ENCODE results near the gene CHST9.
"Not testable (repeated sequence)": the region's sequence is repeated elsewhere in the genome, so short reads cannot be mapped to it uniquely, and the experiment has no call there.

CHST9 gene

DNA sequence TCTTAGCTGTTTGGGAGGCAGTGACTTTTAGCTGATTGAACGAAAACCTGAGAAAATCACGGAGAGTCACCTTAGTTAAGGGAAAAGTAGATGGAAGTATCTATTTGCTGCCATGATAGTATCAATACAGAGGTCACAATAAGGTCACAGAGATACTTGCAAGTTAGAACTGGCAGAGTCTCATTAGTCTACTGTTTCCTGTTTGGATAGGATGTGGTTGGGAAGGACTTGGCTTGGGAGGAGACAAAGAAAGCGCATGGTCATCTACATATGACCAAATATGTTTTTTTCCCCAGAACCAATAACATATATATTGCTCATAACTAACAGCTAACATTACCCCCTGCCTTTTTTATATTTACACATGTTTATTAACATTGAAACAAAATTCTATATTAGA lies 241.2 kb downstream of the CHST9 start:
- no peak for DNase-seq (ENCODE audit: extremely low read depth in 1 of 2, low read depth in 1 of 2)

DNA sequence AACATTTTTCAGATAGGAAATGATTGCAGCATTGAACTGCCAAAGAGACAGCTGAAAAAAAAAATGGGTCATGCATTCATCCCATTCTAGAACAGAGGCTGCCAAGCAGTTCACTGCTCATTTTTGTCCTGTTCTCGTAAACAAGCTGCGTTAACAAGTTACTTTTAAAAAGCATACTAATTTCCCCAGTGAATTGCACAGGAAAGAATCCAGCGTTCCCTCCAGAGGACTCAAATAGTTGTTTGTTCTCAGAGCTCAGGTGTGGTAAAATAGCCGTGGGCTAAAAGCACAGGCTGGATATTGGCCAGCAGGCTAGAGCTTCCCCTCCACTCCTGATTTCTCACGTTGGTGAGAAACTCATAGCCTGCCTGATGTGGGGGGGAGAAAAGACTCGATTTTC lies 243.5 kb downstream of the CHST9 start:
- DNase-seq (ENCODE audit: extremely low read depth in 1 of 2, low read depth in 1 of 2) = no peak

DNA sequence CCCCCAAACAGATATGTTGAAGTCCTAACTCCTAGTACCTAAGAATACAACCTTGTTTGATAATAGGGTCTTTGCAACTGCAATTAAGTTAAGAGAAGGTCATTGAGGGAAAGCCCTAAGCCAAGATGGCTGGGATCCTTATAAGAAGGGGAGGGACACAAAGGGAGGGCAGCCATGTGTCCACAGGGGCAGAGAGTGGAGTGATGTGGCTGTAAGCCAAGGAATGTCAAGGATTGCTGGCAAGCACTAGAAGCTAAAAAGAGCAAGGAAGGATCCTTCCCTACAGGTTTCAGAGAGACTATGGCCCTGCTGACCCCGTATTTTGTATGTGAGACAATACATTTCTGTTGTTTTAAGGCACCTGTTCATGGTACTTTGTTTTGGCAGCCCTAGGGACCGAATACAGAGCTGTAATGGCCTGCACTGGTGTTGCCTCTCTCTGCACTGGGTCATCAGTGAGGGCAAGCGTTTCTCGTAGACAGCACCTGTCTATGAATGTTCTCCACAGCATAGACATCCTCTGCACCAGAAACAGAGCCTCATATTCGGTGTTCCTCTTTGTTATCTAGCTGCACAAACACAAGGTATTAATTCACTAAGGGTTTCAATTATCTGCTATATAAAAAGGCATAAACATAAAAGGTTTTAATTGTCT lies 244.2 kb downstream of the CHST9 start:
- DNase-seq (ENCODE audit: extremely low read depth in 1 of 2, low read depth in 1 of 2) = no peak

DNA sequence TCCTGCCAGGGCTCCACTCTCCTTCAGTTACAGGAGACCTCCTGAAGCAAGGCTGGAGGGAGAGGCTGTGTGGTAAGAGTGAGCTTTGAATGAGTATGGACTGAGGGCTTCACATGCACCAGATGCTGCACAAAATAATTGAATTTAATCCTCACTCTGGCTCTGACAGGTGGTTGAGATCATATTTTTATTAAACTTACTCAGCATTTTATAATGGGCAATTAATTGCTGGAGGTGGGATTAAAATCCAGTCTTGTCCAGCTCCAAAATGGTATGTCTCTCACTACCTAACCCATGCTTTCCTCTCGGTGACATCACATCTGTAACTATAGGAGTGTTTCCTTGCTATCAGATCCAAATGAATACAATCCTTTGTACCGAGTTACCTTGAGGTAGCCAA lies 253.4 kb downstream of the CHST9 start:
- no peak for DNase-seq (ENCODE audit: extremely low read depth in 1 of 2, low read depth in 1 of 2)

DNA sequence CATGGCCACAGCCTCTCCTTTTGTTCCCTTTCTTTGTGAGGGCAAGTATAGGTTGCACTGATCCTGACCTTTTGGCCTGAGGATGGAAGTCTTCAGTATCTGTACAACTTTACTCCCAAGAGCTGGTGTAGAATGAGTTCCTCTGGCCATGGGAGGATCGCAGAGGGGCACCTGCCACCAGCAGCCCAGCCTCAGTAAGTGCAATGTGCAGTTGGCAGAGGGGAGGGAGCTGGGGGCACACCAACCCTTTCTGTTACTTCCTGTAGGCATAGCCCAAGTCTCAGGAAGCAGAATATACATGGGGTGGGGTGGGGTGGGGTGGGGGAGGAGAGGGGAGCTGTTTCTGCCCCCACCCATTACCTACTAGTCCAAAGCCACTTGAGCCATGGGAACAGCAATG lies 254.5 kb downstream of the CHST9 start:
- no peak for DNase-seq (ENCODE audit: extremely low read depth in 1 of 2, low read depth in 1 of 2)

DNA sequence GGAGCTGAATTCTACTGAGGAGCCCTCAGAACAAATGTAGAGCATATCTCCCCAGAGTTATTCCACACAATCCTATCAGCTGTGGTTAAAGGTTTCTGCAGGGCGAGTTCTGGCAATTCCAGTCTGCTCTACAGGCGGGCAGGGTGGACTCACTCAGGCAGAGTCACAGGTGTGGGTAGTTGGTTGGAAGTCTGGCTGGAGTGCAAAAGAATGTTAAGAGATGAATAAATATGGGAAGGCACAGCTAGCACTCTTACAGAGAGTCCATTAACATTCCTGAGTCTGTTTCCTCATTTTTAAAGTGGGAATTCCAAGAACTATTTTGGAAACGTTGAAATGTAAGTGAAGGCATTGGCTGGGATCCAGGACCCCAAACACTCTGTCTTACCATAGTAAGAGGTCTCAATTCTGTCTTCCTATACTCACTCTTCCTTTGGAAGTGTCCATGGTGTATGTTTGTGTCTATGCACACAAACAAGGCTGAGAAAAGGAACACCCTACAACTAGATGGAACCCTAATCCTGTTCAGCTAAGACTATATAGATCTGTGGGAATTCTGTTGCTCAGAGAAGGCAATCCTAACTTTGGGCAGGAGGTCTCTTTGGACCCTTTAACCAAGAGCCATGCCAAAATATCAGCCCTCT lies 256.3 kb downstream of the CHST9 start:
- DNase-seq (ENCODE audit: extremely low read depth in 1 of 2, low read depth in 1 of 2) = no peak

DNA sequence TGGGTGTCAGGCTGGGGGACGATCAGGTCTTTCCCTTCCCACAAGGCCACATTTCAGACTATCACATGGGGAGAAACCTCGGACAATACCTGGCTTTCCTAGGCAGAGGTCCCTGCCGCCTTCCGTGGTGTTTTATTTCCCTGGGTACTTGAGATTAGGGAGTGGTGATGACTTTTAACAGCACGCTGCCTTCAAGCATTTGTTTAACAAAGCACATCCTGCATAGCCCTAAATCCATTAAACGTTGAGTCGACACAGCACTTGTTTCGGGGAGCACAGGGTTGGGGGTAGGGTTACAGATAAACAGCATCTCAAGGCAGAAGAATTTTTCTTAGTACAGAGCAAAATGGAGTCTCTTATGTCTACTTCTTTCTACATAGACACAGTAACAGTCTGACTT lies 257.3 kb downstream of the CHST9 start:
- not testable (repeated sequence) for DNase-seq (ENCODE audit: extremely low read depth in 1 of 2, low read depth in 1 of 2)

DNA sequence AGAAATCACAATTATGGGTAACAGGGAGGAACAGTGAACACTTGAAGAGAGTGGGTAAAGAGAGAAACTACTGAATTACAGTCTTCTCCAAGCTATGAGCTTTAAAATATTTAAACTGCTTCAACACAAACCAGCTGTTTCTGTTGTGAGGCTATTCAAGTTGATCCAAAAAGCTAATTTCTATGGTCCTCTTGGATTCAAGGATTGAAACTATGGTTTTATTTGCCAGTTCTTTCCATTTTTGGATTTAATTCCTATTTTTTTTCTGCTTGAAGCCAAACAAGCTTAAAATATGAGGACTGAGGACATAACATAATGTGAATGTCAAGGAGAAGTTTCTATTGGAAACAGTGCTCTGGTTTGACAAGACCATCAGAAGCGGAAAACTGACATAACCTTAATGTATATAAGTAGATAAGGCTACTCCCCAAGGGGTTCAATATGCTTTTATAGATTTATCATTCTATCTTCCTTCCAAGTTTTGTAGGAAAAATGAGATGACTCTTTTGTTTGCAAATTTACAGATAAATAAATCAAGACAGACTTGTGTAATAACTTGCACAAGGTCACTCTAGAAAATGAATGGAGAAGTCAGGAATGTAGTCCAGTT lies 258.9 kb downstream of the CHST9 start:
- no peak for DNase-seq (ENCODE audit: extremely low read depth in 1 of 2, low read depth in 1 of 2)

DNA sequence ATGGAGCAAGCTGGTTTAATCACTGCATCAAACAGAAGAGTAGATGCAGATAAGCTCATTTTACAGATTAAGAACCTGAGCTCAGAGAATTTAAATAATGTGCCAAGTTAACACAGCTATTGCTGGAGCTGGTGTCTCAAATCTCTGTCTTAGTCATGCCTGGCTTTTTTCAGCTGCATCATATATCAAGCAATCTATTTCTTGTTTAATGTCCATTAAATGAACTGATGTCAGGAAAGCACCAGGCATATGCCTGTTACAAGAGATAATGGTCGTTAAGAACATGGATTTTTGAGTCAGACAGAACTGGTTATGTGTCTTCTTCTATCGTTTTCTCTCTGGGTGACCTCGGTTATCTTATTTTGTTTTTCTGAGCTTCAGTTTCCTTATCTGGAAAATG lies 259.8 kb downstream of the CHST9 start:
- DNase-seq (ENCODE audit: extremely low read depth in 1 of 2, low read depth in 1 of 2) = no peak

DNA sequence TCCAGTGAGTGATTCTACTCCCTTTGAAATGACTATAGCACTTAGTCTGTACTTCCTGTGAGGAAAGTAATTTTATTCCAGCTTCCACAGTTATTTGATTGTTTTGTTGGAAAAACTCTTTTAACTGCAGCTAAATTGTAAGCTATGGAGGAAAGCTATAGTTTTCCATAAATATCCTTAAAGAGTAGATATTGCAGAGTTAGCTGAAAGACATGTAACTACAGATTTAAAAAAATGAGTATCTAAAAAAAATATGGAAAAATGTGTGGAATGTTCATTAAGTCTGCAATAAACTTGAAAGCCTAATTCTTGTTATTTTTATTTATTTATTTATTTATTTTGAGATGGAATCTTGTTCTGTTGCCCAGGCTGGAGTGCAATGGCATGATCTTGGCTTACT lies 262.8 kb downstream of the CHST9 start:
- no peak for DNase-seq (ENCODE audit: extremely low read depth in 1 of 2, low read depth in 1 of 2)

DNA sequence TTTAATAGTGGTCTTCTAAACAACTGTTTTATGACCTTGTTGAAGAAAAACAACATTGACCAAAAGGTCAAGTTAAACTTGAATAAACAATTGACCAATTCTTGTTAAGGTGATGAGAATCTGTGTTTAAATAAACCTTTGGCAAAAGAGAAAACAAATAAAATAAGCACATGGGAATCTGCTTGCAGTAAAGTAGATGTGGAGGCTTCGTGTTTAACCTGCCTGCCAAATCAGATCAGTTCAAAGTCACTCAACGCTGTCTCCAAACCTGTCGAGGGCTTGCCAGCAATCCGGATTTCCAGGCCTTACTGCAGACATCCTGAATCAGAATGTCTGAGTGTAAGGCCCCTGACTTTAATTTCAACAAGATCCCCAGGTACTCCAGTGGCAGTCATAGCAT lies 264.5 kb downstream of the CHST9 start:
- DNase-seq (ENCODE audit: extremely low read depth in 1 of 2, low read depth in 1 of 2) = no peak

DNA sequence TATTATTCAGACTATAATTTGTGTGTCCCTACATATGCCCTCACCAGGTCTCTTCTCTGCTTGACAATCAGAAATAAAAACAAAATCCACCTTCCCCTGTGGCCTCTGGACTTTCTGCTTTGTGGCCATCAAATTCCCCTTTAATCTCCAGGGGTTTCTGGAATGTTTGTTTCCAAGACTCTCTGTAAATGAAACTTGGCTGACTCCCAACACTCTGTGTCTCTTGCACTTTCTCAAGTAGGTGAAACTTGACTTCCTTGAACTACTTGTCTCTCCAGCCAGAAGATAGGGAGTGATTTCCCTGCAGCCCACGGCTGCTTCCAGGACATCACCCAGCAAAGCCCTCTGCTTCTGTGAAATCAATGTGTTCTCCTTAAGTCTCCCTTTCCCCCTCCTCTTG lies 265.5 kb downstream of the CHST9 start:
- DNase-seq (ENCODE audit: extremely low read depth in 1 of 2, low read depth in 1 of 2) = no peak

DNA sequence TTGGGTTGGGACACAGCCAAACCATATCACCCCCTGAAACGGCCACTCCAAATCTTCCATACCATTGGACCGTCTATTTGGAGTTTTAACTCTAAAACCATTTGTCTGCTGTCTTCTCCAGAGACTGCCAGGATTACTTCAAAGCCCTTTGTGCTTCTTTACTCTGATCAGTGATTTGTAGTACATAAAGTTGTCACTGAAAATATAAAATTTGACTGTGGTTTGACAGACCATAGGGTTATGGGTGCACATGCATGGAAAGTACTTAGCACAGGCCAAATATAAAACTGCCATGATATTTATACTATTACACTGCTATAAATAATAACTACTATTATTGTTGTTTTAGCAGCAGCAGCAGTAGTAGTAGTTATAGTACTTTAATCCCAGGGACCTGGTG lies 265.9 kb downstream of the CHST9 start:
- no peak for DNase-seq (ENCODE audit: extremely low read depth in 1 of 2, low read depth in 1 of 2)

DNA sequence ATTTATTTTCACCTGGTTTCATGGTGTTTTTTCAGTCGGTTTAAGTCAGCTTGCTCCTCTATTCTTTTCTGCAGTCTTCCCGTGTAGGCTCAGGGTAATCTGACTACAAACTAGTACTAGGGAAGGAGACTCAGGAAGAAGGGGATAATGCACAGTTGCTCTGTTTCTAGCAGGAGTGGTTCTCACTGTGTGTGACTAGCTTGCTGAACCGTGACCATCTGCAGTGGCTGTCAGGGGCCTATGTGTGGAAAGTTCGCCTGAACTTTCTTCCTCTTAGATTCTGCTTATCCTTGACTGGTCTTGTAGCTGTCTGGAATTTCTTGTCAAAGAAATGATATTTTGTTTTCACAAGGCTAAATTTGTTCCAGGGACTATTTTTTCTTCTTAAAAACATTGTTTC lies 273.3 kb downstream of the CHST9 start:
- DNase-seq (ENCODE audit: extremely low read depth in 1 of 2, low read depth in 1 of 2) = no peak

DNA sequence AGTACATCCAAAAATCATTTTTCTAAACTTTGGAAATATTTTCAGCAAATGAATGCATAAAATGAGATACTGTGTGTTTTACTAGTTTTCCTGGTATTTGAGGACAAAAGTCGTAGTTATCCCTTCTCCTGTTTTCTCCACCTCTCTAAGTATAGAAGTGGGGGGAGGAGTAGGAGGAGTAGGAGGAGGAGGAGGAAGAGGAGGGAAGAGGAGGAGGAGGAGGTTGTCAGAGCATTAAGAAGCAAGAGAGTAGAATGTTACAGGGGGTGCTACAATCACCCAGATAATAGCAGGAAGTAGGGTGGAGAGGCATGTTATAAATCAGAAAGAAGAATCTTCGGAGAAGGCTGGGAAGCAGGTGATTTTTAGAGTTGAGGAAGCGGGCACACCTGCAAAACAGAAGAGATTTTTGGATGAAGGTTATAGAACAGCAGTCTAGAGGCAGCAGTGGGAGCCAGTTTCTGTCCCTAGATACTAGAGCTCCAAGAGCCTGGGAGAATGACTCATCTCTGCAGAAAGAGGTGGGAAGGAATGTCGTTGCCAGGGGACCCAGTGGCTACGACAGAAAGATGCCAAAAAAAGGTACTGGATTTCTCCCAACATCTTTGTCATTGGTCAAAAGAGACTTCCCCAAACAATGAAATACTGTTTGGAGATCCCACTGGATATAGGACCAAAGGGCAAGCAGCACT lies 275.4 kb downstream of the CHST9 start:
- no peak for DNase-seq (ENCODE audit: extremely low read depth in 1 of 2, low read depth in 1 of 2)

DNA sequence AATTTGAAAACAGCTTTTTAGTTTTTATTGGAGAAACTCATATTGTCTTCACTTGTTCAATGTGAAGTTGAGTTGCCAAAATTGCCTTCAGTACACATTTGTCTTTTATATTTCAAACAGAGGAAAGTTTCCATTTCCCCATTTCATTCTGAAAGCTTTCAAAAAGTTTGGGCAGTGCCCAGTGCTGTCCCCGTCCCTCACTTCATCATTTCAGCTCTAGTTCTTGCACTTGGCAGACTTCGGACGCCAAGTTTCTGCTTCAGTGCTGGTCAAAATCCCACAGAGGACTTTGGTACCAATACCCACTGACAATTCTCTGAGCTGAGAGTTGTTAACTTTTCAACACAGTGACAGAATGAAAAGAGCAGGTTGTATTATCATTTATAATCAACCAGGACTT lies 276.2 kb downstream of the CHST9 start:
- no peak for DNase-seq (ENCODE audit: extremely low read depth in 1 of 2, low read depth in 1 of 2)

DNA sequence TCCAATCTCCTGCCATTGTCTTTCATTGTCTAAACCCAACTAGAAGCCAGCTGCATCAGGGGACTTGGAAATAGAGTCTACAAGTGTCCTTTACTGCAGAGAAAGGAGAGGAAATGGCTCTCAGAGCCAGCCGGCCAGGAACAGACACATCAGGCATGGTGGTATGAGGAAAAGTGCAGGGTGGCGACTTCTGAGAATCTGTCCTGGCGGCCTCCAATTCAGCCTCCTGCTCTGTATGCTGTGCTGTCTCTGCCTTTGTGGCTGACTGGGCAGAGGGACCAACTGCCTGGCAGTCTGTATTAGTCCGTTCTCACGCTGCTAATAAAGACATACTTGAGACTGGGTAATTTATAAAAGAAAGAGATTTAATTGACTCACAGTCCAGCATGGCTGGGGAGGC lies 282.8 kb downstream of the CHST9 start:
- DNase-seq (ENCODE audit: extremely low read depth in 1 of 2, low read depth in 1 of 2) = no peak

DNA sequence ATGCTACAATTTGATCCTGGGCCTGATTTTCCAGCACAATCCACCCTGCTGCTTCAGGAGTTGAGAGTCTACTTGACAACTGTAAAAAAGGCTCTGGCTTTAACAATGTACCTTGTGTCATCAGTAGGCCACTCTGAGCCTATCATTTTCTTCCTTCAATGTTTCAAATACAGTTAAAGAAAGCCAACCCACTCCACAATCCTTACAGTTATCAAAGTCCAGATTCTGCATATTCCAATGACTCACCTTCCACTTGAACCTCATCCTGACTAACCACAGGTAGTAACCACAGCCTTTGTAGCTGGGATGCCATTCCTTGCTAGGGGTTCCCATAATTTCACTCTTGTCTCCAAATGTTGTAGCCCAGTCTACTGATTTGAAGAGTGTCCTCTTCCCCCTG lies 284.1 kb downstream of the CHST9 start:
- no peak for DNase-seq (ENCODE audit: extremely low read depth in 1 of 2, low read depth in 1 of 2)

DNA sequence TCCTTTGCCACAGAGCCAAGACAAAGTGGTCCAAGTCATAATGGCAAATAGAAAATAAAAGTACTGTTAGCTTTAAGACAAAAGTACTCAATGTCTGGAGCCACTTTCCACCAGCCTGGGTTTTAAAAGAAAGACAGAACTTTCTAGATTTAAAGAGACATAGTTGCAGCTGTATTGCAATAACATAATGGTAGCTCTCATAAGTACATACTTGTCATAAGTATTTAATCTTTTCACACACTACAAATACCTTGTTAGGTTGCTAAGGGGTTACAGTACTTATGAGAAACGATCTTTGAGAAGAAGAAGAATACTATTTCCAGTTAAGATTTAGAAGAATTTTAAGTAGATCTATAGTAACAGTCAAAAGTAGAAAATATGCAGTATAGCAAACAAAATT lies 290.7 kb downstream of the CHST9 start:
- no peak for DNase-seq (ENCODE audit: extremely low read depth in 1 of 2, low read depth in 1 of 2)

DNA sequence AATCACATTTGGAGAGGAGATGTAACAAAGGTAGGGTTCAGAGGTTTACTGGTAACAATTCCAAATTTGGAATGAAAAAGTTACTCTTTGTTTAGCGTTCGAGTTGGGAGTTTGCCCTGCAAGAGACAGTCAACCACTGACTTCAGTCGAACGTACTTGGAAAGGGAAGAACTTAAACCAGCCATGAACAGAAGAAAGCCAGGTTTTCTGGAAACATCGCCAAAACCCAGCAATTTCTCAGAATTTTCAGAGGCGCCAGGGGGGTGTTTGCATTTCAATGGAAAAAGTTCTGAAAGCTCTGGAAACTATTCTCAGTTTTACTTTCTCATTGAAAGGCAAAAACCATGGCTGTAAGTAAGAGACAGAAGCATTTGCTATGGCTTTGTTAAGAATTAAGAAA lies 291.1 kb downstream of the CHST9 start:
- DNase-seq (ENCODE audit: extremely low read depth in 1 of 2, low read depth in 1 of 2) = no peak

DNA sequence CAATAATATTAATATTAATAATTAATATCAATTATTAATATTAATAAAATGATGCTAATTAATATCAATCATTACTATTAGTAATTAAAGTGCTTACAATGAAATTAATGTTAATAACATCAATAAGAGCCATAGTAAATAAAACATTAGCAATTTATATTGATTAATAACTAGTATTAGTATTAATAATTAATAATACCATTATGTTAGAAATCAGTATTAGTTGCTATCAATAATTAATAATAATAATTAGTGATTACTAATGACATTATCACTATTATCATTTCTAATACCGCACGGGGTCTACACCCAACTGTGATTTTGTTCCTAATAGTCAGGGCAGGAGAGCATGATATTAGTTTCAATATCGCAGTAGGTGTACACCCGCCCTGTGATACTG lies 296.8 kb downstream of the CHST9 start:
- no peak for DNase-seq (ENCODE audit: extremely low read depth in 1 of 2, low read depth in 1 of 2)

DNA sequence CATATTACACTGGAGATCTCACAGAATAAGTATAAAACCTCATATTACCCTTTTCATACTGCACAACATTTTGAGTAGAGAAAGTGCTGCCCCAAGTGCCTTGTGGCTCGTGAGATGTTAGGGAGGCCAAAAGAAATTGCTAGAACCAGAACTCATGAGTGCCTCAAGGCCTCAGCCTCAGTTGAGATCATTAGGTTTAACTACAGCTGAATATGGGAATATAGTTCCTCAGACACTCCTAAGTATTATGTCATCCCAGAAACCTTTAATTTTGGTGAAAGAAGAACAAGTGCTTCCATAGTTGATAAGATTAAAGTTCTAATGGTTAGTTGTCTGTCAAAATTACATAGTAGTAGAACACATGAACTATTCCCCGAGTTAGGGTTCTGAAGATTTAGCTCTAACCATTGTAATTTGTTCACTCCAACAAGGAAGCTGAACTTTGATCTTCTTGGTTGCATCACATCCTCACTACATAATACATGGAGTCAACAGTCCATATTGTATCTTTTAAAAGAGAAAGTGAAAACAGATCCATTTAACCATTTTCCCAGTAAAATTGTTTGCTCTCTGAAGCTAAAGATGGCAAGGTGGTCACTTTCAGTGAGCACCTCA lies 310.0 kb downstream of the CHST9 start:
- no peak for DNase-seq (ENCODE audit: extremely low read depth in 1 of 2, low read depth in 1 of 2)

Data from stimulated activated CD8-positive, alpha-beta memory T cell treated with anti-CD3 and anti-CD28 coated beads, Interleukin-7, amount 100 ng/mL, for 48 hours (primary cell).